Activated gamma-delta T cell (primary cell): ENCODE data around the gene MID1.

Experiments
- DNase-seq: peaks from one replicate; lab custom pipeline; 2025; lab: John Stamatoyannopoulos, UW

Gene MID1

GRCh38 chrX:10495677-10496076, 124.7 kb downstream of the MID1 start:
- DNase-seq, result no peak

DNA sequence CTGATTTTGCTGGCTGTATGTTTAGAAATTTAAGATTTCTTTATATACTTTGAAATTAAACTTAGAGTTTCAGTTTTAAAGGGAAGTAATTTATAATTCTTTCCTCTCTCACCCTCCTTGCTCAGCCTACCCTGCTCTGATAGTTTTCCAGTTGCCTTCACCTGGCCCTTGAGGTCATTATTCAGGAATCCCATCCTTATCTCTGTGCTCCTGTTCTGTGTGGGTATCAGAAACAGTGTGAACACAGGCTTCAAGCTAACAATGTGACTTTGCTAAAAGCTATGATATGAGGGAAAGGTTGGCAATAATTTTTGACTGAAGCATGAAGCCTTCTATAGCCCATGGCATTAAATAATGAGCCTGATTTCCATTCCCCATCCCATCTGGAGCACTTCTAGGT, 128.1 kb downstream of the MID1 start:
- DNase-seq, result no peak

GRCh38 chrX:10486373-10486772, 134.0 kb downstream of the MID1 start:
- DNase-seq, result no peak

DNA sequence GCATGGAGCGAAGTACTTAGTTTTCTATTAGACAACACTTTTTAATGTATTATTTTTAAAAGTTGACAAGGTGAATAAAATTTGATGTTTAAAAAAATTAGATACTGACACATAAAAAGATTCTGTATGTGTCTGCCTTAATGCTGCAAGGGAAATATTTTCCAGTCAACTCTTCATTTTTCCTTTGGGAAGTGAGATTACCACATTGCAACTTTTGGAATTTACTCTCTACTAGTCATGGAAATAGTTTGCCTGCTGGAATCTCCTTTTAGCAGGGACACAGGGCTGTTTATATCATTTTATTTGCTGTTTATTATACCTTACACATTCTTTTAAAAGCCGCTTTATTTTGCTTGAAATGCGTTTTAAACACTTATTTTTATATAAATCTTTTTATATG, 135.1 kb downstream of the MID1 start:
- DNase-seq, result no peak

GRCh38 chrX:10484683-10485247, 135.6 kb downstream of the MID1 start:
- DNase-seq, result no peak

DNA sequence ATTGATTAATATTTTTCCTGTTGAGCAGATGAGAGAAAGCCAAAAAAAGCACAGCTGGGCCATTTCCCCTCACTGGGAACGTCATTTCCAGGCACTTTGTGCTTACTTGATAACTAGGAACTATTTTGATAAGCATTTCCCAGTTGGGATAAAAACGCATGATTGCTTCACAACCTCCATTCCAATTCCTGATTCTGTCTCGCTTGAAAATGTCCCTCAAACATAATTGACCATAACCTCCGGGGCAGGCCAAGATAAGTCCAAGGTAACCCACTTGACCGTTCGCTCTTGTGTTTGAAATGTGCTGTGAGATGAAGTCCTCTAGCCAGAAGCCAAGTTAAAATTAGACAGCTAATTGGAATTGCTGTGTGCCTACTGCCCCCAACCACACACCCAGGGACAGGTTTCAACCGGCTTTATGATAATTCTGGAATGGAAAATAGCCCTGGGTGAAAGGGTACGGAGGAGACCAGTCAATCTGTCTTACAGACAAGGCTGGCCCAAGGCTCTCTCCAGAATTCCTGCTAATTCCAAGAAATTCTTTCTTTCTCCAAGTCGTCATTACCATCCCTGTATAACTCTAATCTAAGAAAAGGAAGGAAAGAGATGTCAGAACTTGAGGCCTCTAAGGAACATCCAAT, 137.1 kb downstream of the MID1 start:
- no peak for DNase-seq

GRCh38 chrX:10482708-10483107, 137.7 kb downstream of the MID1 start:
- no peak for DNase-seq

DNA sequence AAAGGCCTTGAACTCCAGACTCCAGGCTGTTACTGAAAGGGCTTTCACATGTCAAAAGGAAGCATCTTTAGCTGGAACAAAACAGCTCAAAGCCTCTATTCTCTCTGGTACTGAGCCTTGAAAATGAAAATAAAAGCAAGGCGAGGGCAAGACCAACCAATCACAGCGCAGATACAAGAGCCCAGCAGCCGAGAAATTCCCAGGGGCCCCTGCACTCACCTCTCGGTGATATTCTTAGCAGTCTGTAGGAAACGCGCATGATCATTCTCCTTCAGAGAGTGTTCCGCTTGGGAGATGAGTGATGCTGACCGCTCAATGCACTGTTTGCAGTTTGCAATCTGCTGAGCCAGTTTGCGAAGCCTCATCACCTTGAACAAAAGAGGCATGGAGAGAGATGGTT, 138.1 kb downstream of the MID1 start:
- DNase-seq, result no peak

- DNase-seq, result no peak
These were observed 139.5 kb downstream of the MID1 start for GRCh38 chrX:10480861-10481260.

GRCh38 chrX:10479508-10479907, 140.9 kb downstream of the MID1 start:
- DNase-seq, result no peak

DNA sequence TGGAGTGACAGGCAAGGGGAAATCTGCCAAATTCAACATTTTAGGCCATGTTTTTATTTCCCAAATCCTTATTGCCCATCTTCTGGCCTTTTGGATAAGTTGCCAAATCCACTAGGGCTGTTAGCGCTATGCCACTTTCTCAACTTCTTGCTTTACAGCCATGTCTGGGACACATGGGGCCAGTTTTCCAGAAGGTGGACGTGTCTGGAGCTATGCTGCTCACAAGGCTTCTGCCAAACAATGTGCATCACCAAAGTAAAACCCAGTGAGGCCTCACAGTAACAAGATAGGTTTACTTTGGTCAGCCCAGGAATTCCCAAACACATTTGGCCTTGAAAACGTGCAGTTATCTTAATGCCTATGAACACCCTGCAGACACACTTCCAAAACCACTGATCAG, 142.9 kb downstream of the MID1 start:
- no peak for DNase-seq

- no peak for DNase-seq
These were observed 145.3 kb downstream of the MID1 start for GRCh38 chrX:10474913-10475568.

- DNase-seq, result no peak
These were observed 145.9 kb downstream of the MID1 start for GRCh38 chrX:10474510-10474909.

DNA sequence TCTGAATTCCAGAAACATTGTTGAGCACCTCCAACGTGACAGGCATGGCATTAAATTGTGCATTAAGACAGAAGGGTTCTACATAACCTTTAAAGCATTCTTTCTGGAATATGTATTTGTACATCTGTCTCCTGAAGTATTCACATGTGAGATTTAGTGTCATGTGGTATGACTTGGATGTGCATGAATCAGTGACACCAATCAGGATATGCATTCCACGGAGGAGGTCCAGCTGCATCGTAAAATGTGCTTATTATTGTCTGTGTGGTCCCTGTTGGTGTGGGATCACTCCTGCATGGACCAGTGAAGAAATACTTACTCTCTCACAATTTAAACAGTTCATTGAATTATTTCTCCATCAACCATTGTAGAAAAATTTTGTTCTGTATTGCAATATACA, 149.0 kb downstream of the MID1 start:
- DNase-seq, result no peak

DNA sequence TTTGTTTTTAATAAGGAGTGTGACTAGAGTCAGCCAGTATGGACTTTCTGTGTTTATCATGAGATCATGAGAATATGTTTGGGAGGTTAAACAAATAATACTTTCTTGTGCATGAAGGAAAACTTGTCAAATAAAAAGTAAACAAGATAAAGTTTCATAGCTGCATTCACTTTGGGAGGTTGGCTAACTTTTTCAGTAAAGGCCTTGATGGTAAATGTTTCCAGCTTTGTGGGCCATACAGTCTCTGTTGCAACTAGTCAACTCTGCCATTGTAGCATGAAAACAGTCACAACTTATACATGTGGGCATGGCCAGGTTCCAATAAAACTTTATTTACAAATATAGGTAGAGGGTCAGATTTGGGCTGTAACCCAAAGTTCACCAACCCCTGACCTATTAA, 150.4 kb downstream of the MID1 start:
- no peak for DNase-seq

DNA sequence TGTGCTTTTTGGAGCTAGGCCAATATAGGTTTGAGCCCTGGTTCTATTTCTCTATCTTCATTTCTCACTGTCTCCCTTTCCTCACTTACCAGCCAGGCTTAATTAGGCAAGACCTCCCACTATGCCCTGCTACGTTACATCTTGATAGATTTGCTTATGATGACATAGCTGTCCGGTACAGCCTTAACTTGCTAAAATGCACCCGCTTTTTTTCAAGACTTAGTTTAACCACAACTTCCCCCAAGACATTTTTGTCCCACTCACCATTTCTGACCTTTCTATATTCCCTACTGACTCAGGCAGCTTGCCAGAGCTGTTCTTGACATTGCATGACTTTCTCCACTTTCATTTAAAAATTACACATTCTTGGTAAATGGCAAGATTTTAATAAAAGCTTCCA, 152.6 kb downstream of the MID1 start:
- no peak for DNase-seq

- DNase-seq, result no peak
These were observed 155.1 kb downstream of the MID1 start for GRCh38 chrX:10465254-10465653.

DNA sequence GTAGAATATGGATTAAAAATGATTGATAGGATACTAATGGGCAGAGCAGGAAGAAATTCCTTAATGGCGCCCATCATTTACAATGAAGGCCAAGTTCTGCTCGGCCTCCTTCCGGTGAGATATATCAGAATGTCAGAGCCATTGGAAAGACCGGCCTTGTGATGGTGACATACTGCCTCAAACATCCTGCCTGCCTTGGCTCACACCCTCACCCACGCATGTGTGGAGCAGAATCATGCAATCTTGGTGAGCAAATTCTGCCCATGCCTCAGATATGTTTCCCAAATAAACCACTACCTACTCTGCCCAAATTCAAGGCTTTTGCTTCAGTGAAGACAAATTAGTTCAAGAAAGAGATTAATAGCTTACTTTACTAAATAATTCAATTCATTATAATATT, 163.3 kb downstream of the MID1 start:
- DNase-seq, result no peak

DNA sequence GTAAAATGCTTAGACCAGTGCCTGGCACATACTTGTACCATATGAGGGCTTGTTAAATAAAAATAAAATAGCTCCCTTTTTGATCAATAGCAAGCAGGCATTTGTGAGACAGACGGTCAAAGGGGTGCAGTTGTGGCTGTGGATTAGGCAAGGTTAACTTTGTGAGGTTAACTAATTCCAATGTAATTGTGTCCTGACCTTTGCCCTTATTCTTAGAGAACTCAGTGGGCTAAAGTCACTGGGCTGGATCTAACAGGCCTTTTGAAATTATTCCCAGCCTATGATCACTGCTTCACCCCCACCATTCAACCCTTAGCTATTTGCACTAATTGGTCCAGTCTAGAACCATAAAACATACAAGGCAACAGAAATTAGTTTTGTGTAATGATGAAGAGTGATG, 166.4 kb downstream of the MID1 start:
- no peak for DNase-seq

GRCh38 chrX:10450959-10451355, 169.4 kb downstream of the MID1 start:
- no peak for DNase-seq

- DNase-seq, result no peak
These were observed 170.0 kb downstream of the MID1 start for GRCh38 chrX:10450229-10450958.

- DNase-seq, result no peak
These were observed 172.7 kb downstream of the MID1 start for GRCh38 chrX:10447564-10448214.

DNA sequence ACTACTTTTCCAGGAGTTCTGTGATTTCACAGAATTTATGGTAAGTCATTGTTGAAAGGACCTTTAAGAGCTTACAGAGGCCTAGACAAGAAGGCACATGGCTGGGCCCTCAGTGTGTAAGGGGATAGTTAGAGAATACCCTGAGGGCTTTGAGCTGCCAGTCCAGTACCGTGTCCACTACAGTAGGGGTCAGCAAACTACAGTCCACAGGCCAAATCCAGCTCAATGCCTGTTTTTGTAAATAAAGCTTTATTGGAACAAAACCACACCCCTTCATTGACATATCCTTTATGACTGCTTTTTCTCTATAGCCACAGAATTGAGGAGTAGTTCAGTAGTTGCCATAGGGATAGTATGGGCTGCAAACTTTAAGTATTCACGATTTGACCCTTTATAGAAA, 176.2 kb downstream of the MID1 start:
- no peak for DNase-seq
